GM19438 (cell line): ENCODE results near the gene AGMO.

Experiments
- ATAC-seq: cut with Tn5 transposase; IDR thresholded peaks from one replicate; pipeline ENCODE4 v1.9.1; 2021; ENCODE audit warnings: low read depth; ENCODE audit not compliant: unreplicated experiment

AGMO gene

GRCh38 chr7:15168489-15168888 lies 393.3 kb downstream of the AGMO start:
- no peak for ATAC-seq

- no peak for ATAC-seq
Observed at GRCh38 chr7:15167912-15168311, 393.9 kb downstream of the AGMO start.

- ATAC-seq: no peak
Observed at GRCh38 chr7:15166620-15167019, 395.2 kb downstream of the AGMO start.

- no peak for ATAC-seq
Observed at GRCh38 chr7:15159261-15159660, 402.6 kb downstream of the AGMO start.

GRCh38 chr7:15158141-15158810 lies 403.5 kb downstream of the AGMO start:
- ATAC-seq: no peak
